IMR-90 (cell line): ENCODE measurements around the gene MAVS. TPM values are rescaled to one million over a fixed set of nuclear protein-coding genes. Genes with fewer than 3 reads are reported as not detected.
"Not testable (repeated sequence)": the region's sequence is repeated elsewhere in the genome, so short reads cannot be mapped to it uniquely, and the experiment has no call there.

Source experiments
- ATAC-seq: fragments of 200-7000 bp; cut with Tn5 transposase; 2 replicates; pipeline ENCODE4 v1.9.1; 2020; ENCODE audit warnings: low read depth, mild to moderate bottlenecking, moderate library complexity
- BruUV-seq: library from RNA; stranded (reverse); fragments of 400-500 nt; replicated peaks from 2 replicates; lab custom pipeline; 2021; lab: Mats Ljungman, UMichigan
- CTCF ChIA-PET: fragments of 300-600 bp; formaldehyde crosslinking; extraction: SDS; loops from one replicate; lab custom pipeline; 2021; ENCODE audit warnings: antibody characterized with exemption; lab: Yijun Ruan, JAX
- POLR2A ChIA-PET: fragments of 300-600 bp; sonication (Branson Sonifier 250); formaldehyde crosslinking; loops from one replicate; lab custom pipeline; 2022; ENCODE audit warnings: antibody characterized with exemption; ENCODE audit not compliant: unreplicated experiment; lab: Charles Lee
- DNase-seq: peaks from one replicate; pipeline ENCODE4 v3.0.0; 2013
- H2AFZ ChIP-seq: replicated peaks from 2 replicates; pipeline ENCODE3; 2013; ENCODE audit warnings: low read length, mild to moderate bottlenecking; ENCODE audit not compliant: poor library complexity
- H2AK5ac ChIP-seq: 2 replicates; pipeline ENCODE4 v1.6.1; 2013; ENCODE audit warnings: low read depth, low read length, inconsistent platforms
- H2AK9ac ChIP-seq: replicated peaks from 2 replicates; pipeline ENCODE3; 2013; ENCODE audit warnings: mild to moderate bottlenecking, low read depth, low read length, moderate library complexity; ENCODE audit not compliant: poor library complexity
- H2BK120ac ChIP-seq: 2 replicates; pipeline ENCODE4 v1.6.1; 2013; ENCODE audit warnings: low read depth, low read length, inconsistent platforms
- H2BK15ac ChIP-seq: 3 replicates; pipeline ENCODE4 v1.6.1; 2013; ENCODE audit warnings: low read depth, low read length, inconsistent platforms
- H2BK20ac ChIP-seq: 2 replicates; pipeline ENCODE4 v1.6.1; 2013; ENCODE audit warnings: low read depth, mild to moderate bottlenecking, inconsistent platforms, low read length, moderate library complexity
- H2BK5ac ChIP-seq: 2 replicates; pipeline ENCODE4 v1.6.1; 2013; ENCODE audit warnings: mild to moderate bottlenecking, low read depth, low read length, inconsistent platforms; ENCODE audit not compliant: poor library complexity, severe bottlenecking
- H3K14ac ChIP-seq: replicated peaks from 2 replicates; pipeline ENCODE4 v1.6.1; 2013; ENCODE audit warnings: low read depth, low read length, inconsistent platforms
- H3K18ac ChIP-seq: 2 replicates; pipeline ENCODE4 v1.6.1; 2013; ENCODE audit warnings: low read depth, low read length, control low read depth
- H3K23ac ChIP-seq: 2 replicates; pipeline ENCODE4 v1.6.1; 2013; ENCODE audit warnings: low read depth, low read length, inconsistent platforms
- H3K27ac ChIP-seq: 2 replicates; pipeline ENCODE4 v1.5.1; 2013; ENCODE audit warnings: mild to moderate bottlenecking, control low read depth, low read length; ENCODE audit not compliant: insufficient read depth
- H3K27me3 ChIP-seq: 2 replicates; pipeline ENCODE4 v1.6.1; 2013; ENCODE audit warnings: low read length; ENCODE audit not compliant: control insufficient read depth, insufficient read depth
- H3K36me3 ChIP-seq: 2 replicates; pipeline ENCODE4 v1.6.1; 2013; ENCODE audit warnings: low read length, mixed read lengths; ENCODE audit not compliant: control insufficient read depth, insufficient read depth
- H3K4ac ChIP-seq: 2 replicates; pipeline ENCODE4 v1.6.1; 2013; ENCODE audit warnings: low read depth, low read length, inconsistent platforms
- H3K4me1 ChIP-seq: 2 replicates; pipeline ENCODE4 v1.6.1; 2013; ENCODE audit warnings: low read length, mixed read lengths; ENCODE audit not compliant: control insufficient read depth, insufficient read depth
- H3K4me2 ChIP-seq: 2 replicates; pipeline ENCODE4 v1.6.1; 2013; ENCODE audit warnings: low read depth, mild to moderate bottlenecking, control low read depth, low read length, moderate library complexity
- H3K4me3 ChIP-seq: 2 replicates; pipeline ENCODE4 v1.5.1; 2013; ENCODE audit warnings: low read depth, mild to moderate bottlenecking, control low read depth, low read length, moderate library complexity; ENCODE audit not compliant: insufficient read depth
- H3K56ac ChIP-seq: 2 replicates; pipeline ENCODE4 v1.6.1; 2013; ENCODE audit warnings: low read length, inconsistent platforms; ENCODE audit not compliant: insufficient read depth; ENCODE audit errors: extremely low read depth
- H3K79me1 ChIP-seq, 2 experiments: 2 replicates each; pipeline ENCODE4 v1.6.1; 2013; ENCODE audit warnings: low read length in 2 of 2, inconsistent platforms in 1 of 2, low read depth in 1 of 2
- H3K9ac ChIP-seq: 2 replicates; pipeline ENCODE4 v1.6.1; 2013; ENCODE audit warnings: low read depth, low read length, control low read depth
- H3K9me1 ChIP-seq: 2 replicates; pipeline ENCODE4 v1.6.1; 2013; ENCODE audit warnings: low read length, inconsistent platforms; ENCODE audit not compliant: insufficient read depth
- H3K9me3 ChIP-seq: 2 replicates; pipeline ENCODE4 v1.6.1; 2013; ENCODE audit warnings: low read length; ENCODE audit not compliant: control insufficient read depth, insufficient read depth
- H4K20me1 ChIP-seq: 2 replicates; pipeline ENCODE4 v1.6.1; 2013; ENCODE audit warnings: low read length, inconsistent platforms; ENCODE audit not compliant: insufficient read depth
- H4K5ac ChIP-seq: 2 replicates; pipeline ENCODE4 v1.6.1; 2013; ENCODE audit warnings: mild to moderate bottlenecking, low read depth, low read length, control low read depth
- H4K8ac ChIP-seq, 2 experiments: 2 replicates each; pipeline ENCODE4 v1.6.1; 2013; ENCODE audit warnings: low read depth in 2 of 2, low read length in 2 of 2, control low read depth in 1 of 2, inconsistent platforms in 1 of 2
- H4K91ac ChIP-seq: 2 replicates; pipeline ENCODE4 v1.6.1; 2013; ENCODE audit warnings: low read depth, low read length, inconsistent platforms; ENCODE audit not compliant: insufficient read depth
- WGBS, 2 experiments: methylation state at CpG; one replicate each; pipeline versions ENCODE4 v1.1.5 to v1.1.7; 2013; ENCODE audit warnings: missing lambda C conversion rate in 2 of 2; ENCODE audit not compliant: insufficient read length in 1 of 2; ENCODE audit errors: extremely low coverage in 2 of 2; 5-methylcytosine and 5-hydroxymethylcytosine counted together
- dilution Hi-C: fragments of 300-500 bp; cut with HindIII; formaldehyde crosslinking; loops from one replicate; pipeline ENCODE4 v1.14.3; 2018; ENCODE audit warnings: low sequenced_read_pairs; ENCODE audit not compliant: unreplicated experiment
- in situ Hi-C: fragments of 300-500 bp; cut with MboI; formaldehyde crosslinking; loops from 3 replicates; pipeline ENCODE4 v1.14.3; 2019; ENCODE audit warnings: low sequenced_read_pairs, inconsistent platforms, mixed read lengths
- intact Hi-C: fragments of 100-400 bp; cut with micrococcal nuclease; formaldehyde crosslinking; loops from 2 replicates; pipeline ENCODE4 v1.10.0; 2022
- polyA plus RNA-seq, 3 experiments: library from polyadenylated mRNA; depleted of rRNA; stranded (reverse); fragments of >200 nt; gene quantifications; 2 replicates each; pipeline ENCODE4 v1.2.3, GENCODE V29; 2012; ENCODE audit warnings: low replicate concordance in 1 of 3
- total RNA-seq: library from RNA; depleted of rRNA; stranded (reverse); fragments of >200 nt; gene quantifications from 2 replicates; pipeline ENCODE4 v1.2.3, GENCODE V29; 2012

The MAVS gene
- total and polyA plus RNA-seq, 2 of the 4 experiments (the other 2 are of a cell fraction), result 10.4 to 15.6 TPM

- H4K91ac ChIP-seq, H3K79me1 ChIP-seq, H4K20me1 ChIP-seq, H2AK5ac ChIP-seq, H4K5ac ChIP-seq, H3K27me3 ChIP-seq, DNase-seq, BruUV-seq, H3K4ac ChIP-seq, H3K27ac ChIP-seq, H3K9ac ChIP-seq, ATAC-seq, H4K8ac ChIP-seq, H3K4me1 ChIP-seq, H3K14ac ChIP-seq, H2BK15ac ChIP-seq, intact Hi-C loops, dilution Hi-C loops, H2BK20ac ChIP-seq, in situ Hi-C loops, H3K9me1 ChIP-seq, H2BK5ac ChIP-seq, H3K56ac ChIP-seq, H3K4me3 ChIP-seq, H3K4me2 ChIP-seq, H3K23ac ChIP-seq, H2AFZ ChIP-seq, H2BK120ac ChIP-seq, H3K9me3 ChIP-seq, H3K18ac ChIP-seq, H2AK9ac ChIP-seq, POLR2A ChIA-PET: not testable (repeated sequence)
- WGBS, 2 experiments, result no CpG with 5 or more reads among the region's 5 CpGs
- H3K36me3 ChIP-seq, result peaks cover 13% of the 10 kb centered on the region
- CTCF ChIA-PET, result interaction anchor here (0.7 kb wide), 1 partner anchor 253 kb away, joined by 3 read pairs; no protein-coding TSS in a partner anchor
These were observed 16.7 kb upstream of the MAVS start for GRCh38 chr20:3829891-3830290.
